GM18867 (cell line): ENCODE results near the gene SPRYD7.
"Not testable (repeated sequence)": the region's sequence is repeated elsewhere in the genome, so short reads cannot be mapped to it uniquely, and the experiment has no call there.

Experiments
- ATAC-seq: cut with Tn5 transposase; IDR thresholded peaks from one replicate; pipeline ENCODE4 v1.9.1; 2021; ENCODE audit warnings: mild to moderate bottlenecking, moderate library complexity; ENCODE audit not compliant: unreplicated experiment

Gene SPRYD7, protein sequence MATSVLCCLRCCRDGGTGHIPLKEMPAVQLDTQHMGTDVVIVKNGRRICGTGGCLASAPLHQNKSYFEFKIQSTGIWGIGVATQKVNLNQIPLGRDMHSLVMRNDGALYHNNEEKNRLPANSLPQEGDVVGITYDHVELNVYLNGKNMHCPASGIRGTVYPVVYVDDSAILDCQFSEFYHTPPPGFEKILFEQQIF

GRCh38 chr13:49936075-49936967, at the start of gene SPRYD7:
SPRYD7 (minus strand) TSS chr13:49936340; CDS start chr13:49936235, 105 bp downstream.
- ATAC-seq: peak; percentile 98

GRCh38 chr13:49985129-49985528, 49.0 kb upstream of the SPRYD7 start:
- ATAC-seq: no peak

DNA sequence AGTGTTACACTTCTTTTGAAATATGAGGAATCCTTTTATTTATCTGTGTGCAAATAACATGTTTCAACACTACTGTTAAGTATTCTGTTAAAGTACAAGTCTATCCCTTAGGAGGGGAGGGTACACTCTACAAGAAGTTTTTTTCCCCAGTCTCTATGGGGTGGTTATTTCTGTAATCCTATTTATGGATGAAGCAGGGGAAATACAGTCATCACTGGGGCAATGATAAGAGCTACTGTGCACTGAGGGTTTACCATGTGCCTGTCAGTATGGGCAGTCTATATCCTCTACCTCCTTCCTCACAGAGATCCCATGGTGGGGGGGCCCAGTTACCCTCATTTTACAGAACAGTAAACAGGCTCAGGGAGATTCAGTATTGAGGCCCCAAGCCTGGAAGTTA, 44.1 kb upstream of the SPRYD7 start:
- ATAC-seq: no peak

GRCh38 chr13:49977992-49978391, 41.9 kb upstream of the SPRYD7 start:
- no peak for ATAC-seq

GRCh38 chr13:49976314-49977258, 40.4 kb upstream of the SPRYD7 start:
- ATAC-seq: peak; percentile 60

GRCh38 chr13:49975826-49976225, 39.7 kb upstream of the SPRYD7 start:
- ATAC-seq: no peak

- ATAC-seq: no peak
Observed at GRCh38 chr13:49972709-49973108, 36.6 kb upstream of the SPRYD7 start.

DNA sequence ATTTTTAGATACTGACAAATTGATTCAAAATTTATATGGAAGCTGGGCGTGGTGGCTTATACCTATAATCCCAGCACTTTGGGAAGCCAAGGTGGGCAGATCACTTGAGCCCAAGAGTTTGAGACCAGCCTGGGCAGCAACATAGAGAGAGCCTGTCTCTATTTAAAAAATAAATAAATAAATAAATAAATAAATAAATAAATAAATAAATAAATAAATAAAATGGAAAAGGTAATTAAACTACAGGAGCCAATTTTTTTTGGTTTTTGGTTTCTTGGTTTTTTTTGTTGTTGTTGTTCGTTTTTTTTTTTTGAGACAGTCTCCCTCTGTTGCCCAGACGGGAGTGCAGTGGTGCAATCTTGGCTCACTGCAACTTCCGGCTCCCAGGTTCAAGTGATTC, 31.3 kb upstream of the SPRYD7 start:
- ATAC-seq: no peak

- no peak for ATAC-seq
Observed at GRCh38 chr13:49958321-49958720, 22.2 kb upstream of the SPRYD7 start.

DNA sequence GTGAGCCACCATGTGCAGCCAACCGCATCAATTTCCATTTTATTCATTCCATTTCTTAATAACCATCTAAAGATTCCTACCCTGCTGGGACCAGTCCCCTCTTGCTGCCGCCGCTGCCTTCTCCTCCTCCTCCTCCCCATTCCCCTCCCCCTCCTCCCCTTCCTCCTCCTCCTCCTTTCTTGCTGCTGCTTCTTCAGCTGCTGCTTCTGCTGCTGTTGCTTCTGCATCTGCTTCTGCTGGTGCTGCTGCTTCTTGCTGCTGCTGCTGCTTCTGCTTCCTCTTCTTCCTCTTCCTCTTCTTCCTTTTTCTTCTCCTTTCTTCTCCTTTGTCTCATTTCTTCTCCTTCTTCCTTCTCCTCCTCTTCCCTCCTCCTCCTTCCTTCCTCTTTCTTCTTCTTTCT, 20.0 kb upstream of the SPRYD7 start:
- no peak for ATAC-seq

DNA sequence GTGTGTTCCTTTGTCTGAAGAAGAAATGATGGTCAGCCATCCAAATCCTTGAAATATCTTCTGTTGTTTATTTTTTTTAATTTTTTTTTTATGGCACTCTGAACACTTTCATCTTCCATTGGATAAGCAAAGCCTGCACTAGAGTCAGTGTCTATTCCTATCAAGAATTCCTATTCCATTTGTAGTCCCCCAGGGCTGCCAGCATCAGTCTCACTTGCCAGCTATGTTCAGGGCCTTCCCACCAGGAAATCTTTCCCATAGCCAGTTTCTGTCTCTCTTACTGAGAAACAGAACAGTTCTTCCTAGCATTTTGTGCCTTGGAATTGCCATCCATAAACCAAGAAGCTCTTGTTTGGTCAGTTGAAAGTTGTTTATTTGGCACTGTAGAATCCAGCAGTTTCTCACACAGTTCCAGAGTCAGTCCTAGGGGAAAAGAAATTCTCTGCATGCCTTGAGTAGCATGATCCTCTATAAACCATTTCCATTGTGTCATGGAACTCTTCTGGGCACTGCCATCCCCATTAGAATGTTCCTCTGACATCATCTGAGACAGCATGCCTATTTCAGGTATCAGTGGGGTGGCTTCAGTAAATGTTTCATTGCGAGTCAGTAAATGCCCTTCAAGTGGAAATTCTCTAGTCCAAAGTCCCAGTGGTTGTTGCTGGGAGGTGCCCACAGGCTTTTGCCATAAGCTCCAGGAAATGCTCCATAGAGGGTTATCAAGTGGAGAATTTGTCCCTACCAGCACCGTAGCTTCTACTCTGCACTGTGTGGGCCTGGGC, 18.7 kb upstream of the SPRYD7 start:
- no peak for ATAC-seq

DNA sequence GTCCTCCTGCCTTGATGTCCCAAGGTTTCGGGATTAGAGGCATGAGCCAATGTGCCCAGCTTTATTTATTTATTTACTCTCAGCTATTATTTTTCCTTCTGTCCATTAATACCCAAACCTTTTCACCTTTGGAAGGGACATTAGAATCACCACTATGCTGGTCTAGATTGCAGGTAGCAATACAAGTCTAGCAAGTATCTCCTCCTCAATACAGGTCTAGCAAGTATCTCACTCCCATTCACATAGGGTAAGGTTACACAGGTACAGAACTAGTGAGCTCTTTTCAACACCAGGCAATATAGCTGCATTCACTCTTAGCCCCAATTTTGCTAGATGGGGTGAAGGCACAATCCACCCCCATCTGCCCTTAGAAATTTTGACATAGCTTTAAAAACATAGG, 17.4 kb upstream of the SPRYD7 start:
- no peak for ATAC-seq

DNA sequence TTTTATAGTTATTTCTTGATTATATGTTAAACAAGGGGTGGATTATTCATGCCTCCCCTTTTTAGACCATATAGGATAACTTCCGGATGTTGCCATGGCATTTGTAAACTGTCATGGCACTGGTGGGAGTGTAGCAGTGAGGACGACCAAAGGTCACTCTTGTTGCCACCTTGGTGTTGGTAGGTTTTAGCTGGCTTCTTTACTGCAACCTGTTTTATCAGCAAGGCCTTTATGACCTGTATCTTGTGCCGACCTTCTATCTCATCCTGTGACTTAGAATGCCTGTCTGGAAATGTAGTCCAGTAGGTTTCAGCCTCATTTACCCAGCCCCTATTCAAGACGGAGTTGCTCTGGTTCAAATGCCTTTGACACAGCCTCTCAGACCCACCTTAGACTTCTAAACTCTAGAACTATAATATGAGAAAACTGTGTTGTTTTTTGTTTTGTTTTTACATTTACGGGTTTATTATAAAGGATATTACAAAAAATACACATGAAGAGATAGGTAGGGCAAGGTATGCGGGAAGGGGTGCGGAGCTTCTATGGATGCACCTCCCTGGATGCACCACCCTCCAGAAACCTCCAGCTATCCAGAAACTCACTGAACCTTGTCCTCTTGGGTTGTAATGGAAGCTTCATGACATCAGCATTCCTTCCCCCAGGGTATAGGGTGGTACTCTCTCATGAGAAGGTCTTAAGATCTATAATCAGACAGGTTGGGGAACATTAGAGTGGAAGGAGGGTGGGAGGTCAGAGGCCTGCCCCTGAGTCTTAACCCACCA, 15.8 kb upstream of the SPRYD7 start:
- no peak for ATAC-seq

- ATAC-seq: not testable (repeated sequence)
Observed at GRCh38 chr13:49948777-49949270, 12.7 kb upstream of the SPRYD7 start.

- no peak for ATAC-seq
Observed at GRCh38 chr13:49939321-49939720, 3.2 kb upstream of the SPRYD7 start.

DNA sequence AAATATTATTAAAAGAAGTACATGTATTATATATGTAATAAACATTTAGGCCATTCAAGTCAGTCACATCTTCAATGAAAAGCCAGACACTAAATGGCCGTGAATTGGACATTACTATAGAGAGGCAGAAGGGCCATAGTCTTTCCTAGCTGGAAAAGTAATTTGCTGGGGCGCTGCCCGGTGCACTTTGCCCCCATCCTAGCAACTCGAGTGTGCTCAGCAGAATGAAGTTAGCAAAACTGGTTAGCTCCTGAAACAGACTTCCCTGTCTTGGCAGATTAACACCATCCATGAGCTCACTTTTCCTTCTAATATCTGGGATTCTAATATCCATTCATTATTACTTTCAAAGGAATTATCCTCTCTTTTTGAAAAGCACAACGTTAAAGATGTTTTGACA, 2.8 kb upstream of the SPRYD7 start:
- ATAC-seq: no peak

- ATAC-seq: no peak
Observed at GRCh38 chr13:49938314-49938713, 2.2 kb upstream of the SPRYD7 start.

DNA sequence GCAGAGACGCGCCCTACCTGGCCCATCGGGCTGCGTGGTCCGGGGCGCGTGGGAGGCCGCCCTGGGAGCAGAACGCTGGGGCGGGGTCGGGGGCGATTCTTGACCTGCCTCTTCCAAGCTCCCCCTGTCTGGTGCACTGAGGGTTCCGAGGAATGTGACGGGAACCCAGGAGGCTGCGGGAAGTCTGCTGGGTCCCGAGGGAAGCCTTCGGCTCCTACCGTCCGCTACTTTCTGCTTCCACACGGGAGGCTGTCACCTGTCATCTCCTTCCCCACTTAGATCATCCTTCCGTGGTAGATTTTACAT, 781 bp upstream of the SPRYD7 start:
- ATAC-seq: no peak

GRCh38 chr13:49935171-49936074, 717 bp downstream of the SPRYD7 start:
- peak; percentile 16 for ATAC-seq
